Adipose tissue (tissue), 3 donors: ENCODE data around the gene CNOT8. TPM values are rescaled to one million over a fixed set of nuclear protein-coding genes. Genes with fewer than 3 reads are reported as not detected.

Experiments used
- H3K27ac ChIP-seq: one replicate; pipeline ENCODE4 v1.5.1; 2013; ENCODE audit warnings: low read depth, low read length
- WGBS, 3 donors: extraction: QIAGEN DNeasy Blood & Tissue Kit; methylation state at CpG; one replicate each; pipeline ENCODE4 v1.1.7; 2013; 5-methylcytosine and 5-hydroxymethylcytosine counted together
- polyA plus RNA-seq, 3 donors: library from polyadenylated mRNA; stranded (reverse); fragments of 200-250 nt; gene quantifications; one replicate each; pipeline ENCODE4 v1.2.3, GENCODE V29; 2013
- donor health status: healthy with polysubstance abuse.
- donor health status: Bipolar disorder and iron deficiency.
- donor health status: healthy.

CNOT8 gene
- polyA plus RNA-seq, 3 donors, result 16.6 to 52.8 (median 52.1) TPM

GRCh38 chr5:154858972-154859871, 795 bp downstream of the CNOT8 start:
- H3K27ac ChIP-seq, result peak overlapping the region; percentile 93
- WGBS, 3 donors, result 0 to 1% (median 1%) methylated on average over 26 of the region's 26 CpGs

DNA sequence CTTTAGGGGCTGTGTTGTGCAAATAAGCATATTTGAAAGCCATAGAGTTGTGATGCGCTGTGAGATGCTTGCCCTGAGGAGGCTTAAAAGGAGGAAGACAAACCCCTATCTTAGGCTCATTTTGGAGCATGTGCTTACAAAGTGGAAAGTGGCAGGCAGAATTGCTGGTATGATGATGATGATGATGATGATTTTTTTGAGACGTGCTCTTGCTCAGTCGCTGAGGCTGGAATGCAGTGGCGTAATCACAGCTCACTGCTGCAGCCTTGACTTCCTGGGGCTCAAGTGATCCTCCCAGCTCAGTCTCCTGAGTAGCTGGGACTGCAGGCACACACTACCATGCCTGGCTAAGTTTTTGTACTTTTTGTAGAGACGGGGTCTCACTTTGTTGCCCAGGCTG, 1.7 kb downstream of the CNOT8 start:
- H3K27ac ChIP-seq, result no peak overlapping the region
- WGBS, 3 donors, result 18 to 37% (median 32%) methylated on average over 5 of the region's 5 CpGs

DNA sequence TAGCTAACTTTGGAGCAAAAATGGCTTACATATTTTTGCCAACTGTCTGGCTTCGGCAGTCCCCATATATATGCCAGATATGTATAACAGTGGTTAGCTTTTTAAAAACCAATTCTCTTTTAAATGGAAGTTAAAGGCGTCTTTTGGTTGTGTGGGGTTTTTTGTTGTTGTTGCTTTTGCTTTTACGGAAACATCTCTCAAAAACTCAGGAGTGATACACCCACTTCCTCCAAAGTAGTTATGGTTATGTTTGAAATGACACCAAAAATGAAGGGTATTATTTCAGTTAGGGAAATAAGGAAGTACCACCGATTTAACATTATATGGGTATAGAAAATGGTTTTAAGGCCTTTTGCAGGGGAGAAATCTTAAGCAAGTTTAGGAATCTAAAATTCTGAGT, 2.3 kb downstream of the CNOT8 start:
- no peak overlapping the region for H3K27ac ChIP-seq
- WGBS, 3 donors, result 24 to 57% (median 24%) methylated on average over 4 of the region's 4 CpGs

- 76 to 89% (median 87%) methylated on average over 8 of the region's 8 CpGs for WGBS, 3 donors
- H3K27ac ChIP-seq, result no peak overlapping the region
Observed at GRCh38 chr5:154861946-154862345, 3.5 kb downstream of the CNOT8 start.

DNA sequence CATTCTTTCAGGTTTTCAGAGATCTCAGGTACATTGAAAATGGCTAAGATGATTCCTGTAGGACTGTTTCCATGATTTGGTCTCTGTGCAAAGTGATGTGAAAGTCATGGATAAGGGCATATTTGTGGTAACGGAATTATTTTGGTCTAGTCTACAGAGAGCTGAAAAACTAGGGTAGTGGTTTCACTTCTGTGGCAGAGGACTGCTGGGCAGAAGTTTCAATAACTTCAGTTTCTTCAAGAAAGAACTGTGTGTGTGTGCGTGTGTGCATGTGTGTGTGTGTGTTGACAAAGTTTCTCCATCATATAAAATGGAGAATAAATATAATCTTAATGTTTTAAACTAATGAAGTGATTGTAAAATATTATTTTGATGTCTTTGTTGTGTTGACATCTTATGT, 4.3 kb downstream of the CNOT8 start:
- WGBS, 3 donors, result 77 to 83% (median 82%) methylated on average over 2 of the region's 2 CpGs
- no peak overlapping the region for H3K27ac ChIP-seq

- no peak overlapping the region for H3K27ac ChIP-seq
- WGBS, 3 donors, result 85 to 90% (median 88%) methylated on average over 7 of the region's 7 CpGs
Observed at GRCh38 chr5:154863291-154864080, 5.1 kb downstream of the CNOT8 start.

GRCh38 chr5:154865466-154866184, 7.2 kb downstream of the CNOT8 start:
- 34 to 57% (median 57%) methylated on average over 5 of the region's 5 CpGs for WGBS, 3 donors
- H3K27ac ChIP-seq, result no peak overlapping the region

- H3K27ac ChIP-seq, result no peak overlapping the region
- WGBS, 3 donors, result 82 to 91% (median 89%) methylated on average over 2 of the region's 2 CpGs
Observed at GRCh38 chr5:154866841-154867240, 8.4 kb downstream of the CNOT8 start.

DNA sequence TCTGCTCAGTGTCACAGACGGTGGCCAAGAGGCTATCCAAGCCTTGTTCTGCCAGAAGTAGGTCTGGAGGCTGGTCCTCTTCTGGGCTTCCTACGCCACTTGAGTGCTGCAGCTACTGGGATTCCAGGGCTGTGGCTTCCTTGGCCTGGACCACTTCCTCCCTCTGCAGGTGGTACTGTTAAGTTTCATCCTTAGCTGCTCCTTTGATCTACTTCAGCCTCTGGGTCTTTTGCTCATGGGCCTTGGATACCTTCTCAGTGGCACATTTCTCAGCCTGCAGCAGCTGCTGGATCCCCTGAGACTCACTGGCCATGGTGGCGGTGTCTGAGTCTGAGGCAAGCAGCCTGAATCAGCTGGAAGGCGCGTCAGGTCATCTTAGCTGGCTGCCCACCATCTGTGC, 10.3 kb downstream of the CNOT8 start:
- H3K27ac ChIP-seq, result no peak overlapping the region
- 83 to 89% (median 88%) methylated on average over 5 of the region's 5 CpGs for WGBS, 3 donors

- H3K27ac ChIP-seq, result no peak overlapping the region
- WGBS, 3 donors, result 91 to 92% (median 91%) methylated on average over 4 of the region's 4 CpGs
Observed at GRCh38 chr5:154871734-154872133, 13.3 kb downstream of the CNOT8 start.

- no peak overlapping the region for H3K27ac ChIP-seq
- WGBS, 3 donors, result 79 to 95% (median 92%) methylated on average over 5 of the region's 5 CpGs
Observed at GRCh38 chr5:154873791-154874331, 15.4 kb downstream of the CNOT8 start.

- no peak overlapping the region for H3K27ac ChIP-seq
- 91 to 96% (median 96%) methylated on average over 14 of the region's 14 CpGs for WGBS, 3 donors
Observed at GRCh38 chr5:154878642-154879335, 20.4 kb downstream of the CNOT8 start.

- 57 to 69% (median 64%) methylated on average over 4 of the region's 4 CpGs for WGBS, 3 donors
- no peak overlapping the region for H3K27ac ChIP-seq
Observed at GRCh38 chr5:154881986-154882385, 23.6 kb downstream of the CNOT8 start.

- H3K27ac ChIP-seq, result no peak overlapping the region
- 89 to 93% (median 93%) methylated on average over 8 of the region's 8 CpGs for WGBS, 3 donors
Observed at GRCh38 chr5:154884424-154884823, 26.0 kb downstream of the CNOT8 start.

DNA sequence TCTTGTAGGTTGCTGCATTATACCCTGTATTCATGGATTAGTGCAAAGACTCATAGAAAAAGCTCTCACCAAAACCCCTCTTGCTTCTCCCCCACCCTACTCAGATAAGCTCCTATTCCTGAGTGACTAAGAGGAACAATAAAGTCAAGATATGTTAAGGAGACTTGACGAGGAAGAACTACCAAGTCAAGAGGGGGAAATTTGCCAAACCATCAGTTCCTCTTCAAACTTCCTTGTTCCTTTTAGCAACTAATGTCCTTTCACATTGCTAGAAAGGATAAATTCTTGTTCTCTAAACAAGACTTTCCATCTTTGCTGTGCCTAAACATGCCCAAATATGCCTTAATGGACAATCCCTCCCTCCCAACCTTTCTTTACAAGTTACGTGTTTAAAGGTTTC, 27.0 kb downstream of the CNOT8 start:
- 81 to 98% (median 82%) methylated on average over 2 of the region's 2 CpGs for WGBS, 3 donors
- no peak overlapping the region for H3K27ac ChIP-seq

GRCh38 chr5:154892369-154892771, 33.9 kb downstream of the CNOT8 start:
- no peak overlapping the region for H3K27ac ChIP-seq
- 77 to 90% (median 77%) methylated on average over 13 of the region's 13 CpGs for WGBS, 3 donors

- no peak overlapping the region for H3K27ac ChIP-seq
- WGBS, 3 donors, result 84 to 87% (median 85%) methylated on average over 5 of the region's 5 CpGs
Observed at GRCh38 chr5:154893381-154893780, 35.0 kb downstream of the CNOT8 start.
